ENCODE results near the gene SUOX.
A peak's percentile ranks its signal among the peaks of the same experiment; 100 is the strongest.
"Not testable (repeated sequence)": the region's sequence is repeated elsewhere in the genome, so short reads cannot be mapped to it uniquely, and the experiment has no call there.

Gene SUOX

DNA sequence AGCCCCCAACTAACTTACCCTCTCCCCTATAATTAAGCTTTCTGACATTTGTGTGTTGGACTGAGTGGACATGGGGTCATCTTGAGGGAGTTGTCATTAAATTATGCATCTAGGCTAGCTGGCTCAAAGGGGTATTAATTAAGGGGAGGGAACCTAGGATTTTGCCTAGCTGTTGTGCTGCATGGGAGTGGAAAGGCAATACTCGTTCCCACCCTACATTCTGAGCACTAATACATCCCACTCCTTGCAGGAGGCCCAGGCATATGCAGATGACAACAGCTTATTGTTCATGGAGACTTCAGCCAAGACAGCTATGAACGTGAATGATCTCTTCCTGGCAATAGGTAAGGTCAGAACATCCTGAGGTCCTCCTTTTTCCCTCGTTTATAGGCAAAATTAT is 6.0 kb upstream of the SUOX start:
- ATAC-seq (replicated peaks; ENCODE audit: extremely low read depth, poor library complexity, severe bottlenecking): no peak
- H3K4me3 Mint-ChIP-seq: no peak overlapping the region
- no peaks in the 10 kb centered on the region for H3K27me3 Mint-ChIP-seq
- peaks cover 52% of the 10 kb centered on the region for H3K36me3 Mint-ChIP-seq (ENCODE audit: insufficient read depth)
- no peak overlapping the region for H3K27ac Mint-ChIP-seq (ENCODE audit: low read depth)
- DNase-seq (ENCODE audit: low spot score in 2 of 2): no peak
- peaks cover 3% of the 10 kb centered on the region for H3K4me1 Mint-ChIP-seq
- H3K9me3 Mint-ChIP-seq: no peaks in the 10 kb centered on the region

DNA sequence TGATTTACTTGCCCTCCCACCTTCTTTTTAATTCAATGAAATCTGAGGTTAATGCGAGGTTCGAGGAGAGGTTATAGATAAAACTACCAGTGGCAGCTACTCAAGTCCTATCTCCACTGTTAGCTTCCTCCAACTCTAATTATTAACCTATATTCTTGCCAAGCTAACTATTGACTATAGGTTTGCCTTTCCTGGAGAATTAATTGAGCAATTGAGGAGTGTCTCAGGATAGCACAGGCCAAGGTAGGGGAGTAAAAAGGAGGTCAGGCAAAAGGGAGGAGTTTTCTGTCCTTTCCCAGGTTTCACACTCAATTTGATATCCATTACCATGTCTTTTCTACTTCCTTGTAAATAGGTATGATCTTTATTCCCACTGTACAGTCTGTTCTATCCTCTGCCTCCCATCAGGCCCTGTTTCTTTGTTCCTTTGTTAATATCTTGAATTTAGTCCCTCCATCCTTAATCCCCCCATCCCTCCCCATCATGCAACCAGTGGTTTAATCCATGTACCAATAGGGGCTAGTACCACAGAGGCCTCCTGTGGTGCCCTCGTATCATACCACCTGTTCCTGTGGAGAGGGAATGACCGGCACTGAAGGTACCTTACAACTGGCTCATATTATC is 3.7 kb upstream of the SUOX start:
- H3K27ac Mint-ChIP-seq (ENCODE audit: low read depth): no peak overlapping the region
- DNase-seq (ENCODE audit: low spot score in 2 of 2) (no peak), ATAC-seq (replicated peaks; ENCODE audit: extremely low read depth, poor library complexity, severe bottlenecking) (no peak)
- peaks cover 6% of the 10 kb centered on the region for H3K4me1 Mint-ChIP-seq
- H3K4me3 Mint-ChIP-seq: no peak overlapping the region
- H3K36me3 Mint-ChIP-seq (ENCODE audit: insufficient read depth): peaks cover 48% of the 10 kb centered on the region
- H3K9me3 Mint-ChIP-seq: no peaks in the 10 kb centered on the region
- no peaks in the 10 kb centered on the region for H3K27me3 Mint-ChIP-seq

DNA sequence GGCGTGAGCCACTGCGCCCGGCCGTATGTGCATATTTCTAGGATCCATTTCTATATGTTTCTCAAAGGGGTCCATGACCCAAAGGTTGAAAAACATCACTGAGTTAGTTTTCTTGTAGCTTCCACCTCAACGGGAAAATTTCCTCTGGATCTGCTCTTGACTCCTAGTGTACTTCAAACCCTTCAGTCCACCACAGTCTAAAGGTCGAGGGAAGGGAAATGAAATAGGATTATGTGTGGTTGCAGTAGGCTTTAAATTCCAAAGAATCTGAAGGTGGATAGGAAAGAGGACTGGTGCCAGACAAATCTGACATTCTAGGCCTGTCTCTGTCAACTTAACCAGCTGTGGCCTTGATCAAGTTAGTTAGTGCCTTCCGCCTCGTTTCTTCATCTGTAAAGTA is 1.7 kb upstream of the SUOX start:
- H3K9me3 Mint-ChIP-seq: no peaks in the 10 kb centered on the region
- DNase-seq (ENCODE audit: low spot score in 2 of 2): no peak
- no peak for ATAC-seq (replicated peaks; ENCODE audit: extremely low read depth, poor library complexity, severe bottlenecking)
- H3K4me3 Mint-ChIP-seq: no peak overlapping the region
- no peaks in the 10 kb centered on the region for H3K27me3 Mint-ChIP-seq
- H3K4me1 Mint-ChIP-seq: peaks cover 6% of the 10 kb centered on the region
- peaks cover 38% of the 10 kb centered on the region for H3K36me3 Mint-ChIP-seq (ENCODE audit: insufficient read depth)
- H3K27ac Mint-ChIP-seq (ENCODE audit: low read depth): no peak overlapping the region

DNA sequence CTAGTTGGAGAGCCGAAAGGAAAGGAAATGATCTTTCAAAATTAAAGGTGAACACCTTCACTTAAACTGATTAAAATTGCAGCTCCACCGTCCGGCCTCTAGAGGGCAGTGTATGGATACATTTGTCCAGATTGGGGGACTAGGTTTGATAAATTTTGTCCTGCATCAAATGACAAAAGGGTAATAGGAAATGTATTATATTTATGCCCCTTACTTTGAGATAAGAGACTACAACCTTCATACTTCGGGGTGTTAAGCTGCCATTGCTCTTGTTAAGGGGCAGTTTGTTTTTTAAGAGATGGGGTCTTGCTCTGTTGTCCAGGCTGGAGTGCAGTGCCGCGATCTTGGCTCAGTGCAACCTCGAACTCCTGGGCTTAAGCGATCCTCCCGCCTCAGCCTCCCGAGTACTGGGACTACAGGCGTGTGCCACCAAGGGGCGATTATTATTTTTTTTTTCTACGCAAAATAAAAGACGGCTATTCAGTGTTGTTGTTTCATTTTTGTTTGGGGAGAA is 818 bp upstream of the SUOX start:
- DNase-seq (ENCODE audit: low spot score in 2 of 2) (peak; percentile 34 to 52), ATAC-seq (replicated peaks; ENCODE audit: extremely low read depth, poor library complexity, severe bottlenecking) (peak; percentile 65)
- Mint-ChIP-seq H3K4me1 (peaks cover 6% of the 10 kb centered on the region), H3K4me3 (no peak overlapping the region), H3K27ac (ENCODE audit: low read depth) (no peak overlapping the region), H3K9me3 (no peaks in the 10 kb centered on the region), H3K27me3 (no peaks in the 10 kb centered on the region), H3K36me3 (ENCODE audit: insufficient read depth) (peaks cover 29% of the 10 kb centered on the region)

DNA sequence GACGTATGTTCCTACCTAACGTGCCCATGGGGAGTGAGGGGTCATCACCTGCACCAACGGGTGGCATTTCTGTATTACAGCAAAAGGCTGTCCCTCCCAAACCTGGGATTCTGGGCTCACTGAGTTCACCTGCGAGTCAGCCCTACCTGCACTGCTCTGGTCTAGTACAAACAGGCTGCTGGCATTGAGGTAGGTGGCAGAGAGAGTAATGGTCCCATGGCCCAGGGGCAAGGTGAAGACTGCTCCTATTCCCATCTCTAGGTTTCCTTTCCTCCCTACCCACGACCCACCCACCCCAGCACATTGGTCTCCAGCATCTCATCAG is 421 bp downstream of the SUOX start:
- no peak for DNase-seq (ENCODE audit: low spot score in 2 of 2)
- H3K9me3 Mint-ChIP-seq: no peaks in the 10 kb centered on the region
- H3K4me3 Mint-ChIP-seq: no peak overlapping the region
- H3K27me3 Mint-ChIP-seq: no peaks in the 10 kb centered on the region
- peaks cover 6% of the 10 kb centered on the region for H3K4me1 Mint-ChIP-seq
- H3K27ac Mint-ChIP-seq (ENCODE audit: low read depth): no peak overlapping the region
- peaks cover 16% of the 10 kb centered on the region for H3K36me3 Mint-ChIP-seq (ENCODE audit: insufficient read depth)
- ATAC-seq (replicated peaks; ENCODE audit: extremely low read depth, poor library complexity, severe bottlenecking): no peak

DNA sequence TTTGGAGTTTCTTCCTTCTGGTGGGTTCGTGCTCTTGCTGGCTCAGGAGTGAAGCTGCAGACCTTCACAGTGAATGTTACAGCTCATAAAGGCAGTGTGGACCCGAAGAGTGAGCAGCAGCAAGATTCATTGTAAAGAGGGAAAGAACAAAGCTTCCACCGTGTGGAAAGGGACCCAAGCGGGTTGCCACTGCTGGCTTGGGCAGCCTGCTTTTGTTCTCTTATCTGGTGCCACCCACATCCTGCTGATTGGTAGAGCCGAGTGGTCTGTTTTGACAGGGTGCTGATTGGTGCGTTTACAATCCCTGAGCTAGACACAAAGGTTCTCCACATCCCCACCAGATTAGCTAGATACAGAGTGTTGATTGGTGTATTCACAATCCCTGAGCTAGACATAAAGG is 2.4 kb downstream of the SUOX start:
- H3K36me3 Mint-ChIP-seq (ENCODE audit: insufficient read depth); H3K9me3 Mint-ChIP-seq; H3K4me1 Mint-ChIP-seq; H3K4me3 Mint-ChIP-seq; H3K27me3 Mint-ChIP-seq; ATAC-seq (replicated peaks; ENCODE audit: extremely low read depth, poor library complexity, severe bottlenecking); DNase-seq (ENCODE audit: low spot score in 2 of 2); H3K27ac Mint-ChIP-seq (ENCODE audit: low read depth): not testable (repeated sequence)

DNA sequence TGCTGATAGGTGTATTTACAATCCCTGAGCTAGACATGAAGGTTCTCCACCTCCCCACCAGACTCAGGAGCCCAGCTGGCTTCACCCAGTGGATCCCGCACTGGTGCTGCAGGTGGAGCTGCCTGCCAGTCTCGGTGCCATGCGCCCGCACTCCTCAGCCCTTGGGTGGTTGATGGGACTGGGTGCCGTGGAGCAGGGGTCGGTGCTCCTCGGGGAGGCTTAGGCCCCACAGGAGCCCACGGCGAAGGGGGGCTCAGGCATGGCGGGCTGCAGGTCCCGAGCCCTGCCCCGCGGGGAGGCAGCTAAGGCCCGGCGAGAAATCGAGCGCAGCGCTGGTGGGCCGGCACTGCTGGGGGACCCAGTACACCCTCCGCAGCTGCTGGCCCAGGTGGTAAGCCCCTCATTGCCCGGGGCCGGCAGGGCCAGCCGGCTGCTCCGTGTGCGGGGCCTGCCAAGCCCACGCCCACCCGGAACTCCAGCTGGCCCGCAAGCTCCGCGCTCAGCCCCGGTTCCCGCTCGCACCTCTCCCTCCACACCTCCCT is 3.0 kb downstream of the SUOX start:
- H3K27me3 Mint-ChIP-seq; ATAC-seq (replicated peaks; ENCODE audit: extremely low read depth, poor library complexity, severe bottlenecking); H3K27ac Mint-ChIP-seq (ENCODE audit: low read depth); H3K4me1 Mint-ChIP-seq; H3K4me3 Mint-ChIP-seq; DNase-seq (ENCODE audit: low spot score in 2 of 2); H3K9me3 Mint-ChIP-seq; H3K36me3 Mint-ChIP-seq (ENCODE audit: insufficient read depth): not testable (repeated sequence)

DNA sequence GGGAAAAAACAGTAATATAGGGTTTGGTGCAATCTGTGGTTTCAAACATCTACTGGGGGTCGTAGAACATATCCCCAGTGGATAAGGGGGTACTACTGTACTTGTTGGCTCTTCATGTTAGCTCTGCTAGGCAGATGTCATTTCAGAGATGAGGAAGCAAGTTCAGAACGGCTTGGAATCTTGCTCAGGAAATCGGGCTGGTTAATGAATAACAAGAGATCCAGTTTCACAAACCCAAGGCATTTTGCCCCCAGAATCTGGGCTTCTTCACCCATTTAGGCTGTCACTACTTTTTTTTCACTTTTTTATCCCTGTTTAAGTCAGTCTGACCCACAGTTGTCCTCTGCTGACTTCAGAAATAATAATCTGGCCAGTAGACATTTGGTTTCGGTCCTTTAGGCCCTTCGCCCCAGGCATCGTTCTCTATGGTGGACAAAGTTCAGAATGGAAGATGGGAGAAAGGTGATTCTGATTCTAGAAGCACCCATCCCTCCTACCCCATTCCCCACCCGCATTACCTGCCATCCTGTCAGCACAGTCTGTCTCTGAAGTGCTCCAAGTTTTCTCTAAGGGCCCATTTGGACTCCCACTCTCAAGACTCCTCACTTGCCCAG is 4.5 kb downstream of the SUOX start:
- Mint-ChIP-seq H3K27me3 (no peaks in the 10 kb centered on the region), H3K4me1 (no peaks in the 10 kb centered on the region)

DNA sequence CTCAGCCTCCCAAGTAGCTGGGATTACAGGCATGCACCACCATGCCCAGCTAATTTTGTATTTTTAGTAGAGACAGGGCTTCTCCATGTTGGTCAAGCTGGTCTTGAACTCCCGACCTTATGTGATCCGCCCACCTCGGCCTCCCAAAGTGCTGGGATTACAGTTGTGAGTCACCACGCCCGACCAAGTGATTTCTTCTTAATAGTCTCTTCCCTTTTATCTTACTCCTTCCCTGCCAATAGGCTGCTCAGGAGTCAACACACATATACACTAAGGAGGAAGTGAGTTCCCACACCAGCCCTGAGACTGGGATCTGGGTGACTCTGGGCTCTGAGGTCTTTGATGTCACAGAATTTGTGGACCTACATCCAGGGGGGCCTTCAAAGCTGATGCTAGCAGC is 6.3 kb downstream of the SUOX start:
- H3K4me1 Mint-ChIP-seq: peaks cover 12% of the 10 kb centered on the region
- not testable (repeated sequence) for H3K27me3 Mint-ChIP-seq; H3K27ac Mint-ChIP-seq (ENCODE audit: low read depth); ATAC-seq (replicated peaks; ENCODE audit: extremely low read depth, poor library complexity, severe bottlenecking); H3K9me3 Mint-ChIP-seq; H3K36me3 Mint-ChIP-seq (ENCODE audit: insufficient read depth); H3K4me3 Mint-ChIP-seq; DNase-seq (ENCODE audit: low spot score in 2 of 2)

More for the DNA sequence above, 4.5 kb downstream of the SUOX start:
- Mint-ChIP-seq H3K4me3 (no peak overlapping the region), H3K27ac (ENCODE audit: low read depth) (no peak overlapping the region), H3K9me3 (no peaks in the 10 kb centered on the region), H3K36me3 (ENCODE audit: insufficient read depth) (peaks cover 2% of the 10 kb centered on the region)
- no peak for DNase-seq (ENCODE audit: low spot score in 2 of 2)
- no peak for ATAC-seq (replicated peaks; ENCODE audit: extremely low read depth, poor library complexity, severe bottlenecking)

DNA sequence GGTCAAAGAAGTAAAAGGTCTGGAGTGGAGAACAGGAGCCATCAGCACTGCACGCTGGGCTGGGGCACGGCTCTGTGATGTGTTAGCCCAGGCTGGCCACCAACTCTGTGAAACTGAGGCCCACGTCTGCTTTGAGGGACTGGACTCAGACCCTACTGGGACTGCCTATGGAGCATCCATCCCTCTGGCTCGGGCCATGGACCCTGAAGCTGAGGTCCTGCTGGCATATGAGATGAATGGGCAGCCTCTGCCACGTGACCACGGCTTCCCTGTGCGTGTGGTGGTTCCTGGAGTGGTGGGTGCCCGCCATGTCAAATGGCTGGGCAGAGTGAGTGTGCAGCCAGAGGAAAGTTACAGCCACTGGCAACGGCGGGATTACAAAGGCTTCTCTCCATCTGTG is 7.1 kb downstream of the SUOX start:
- Mint-ChIP-seq H3K36me3 (ENCODE audit: insufficient read depth) (peaks cover 7% of the 10 kb centered on the region), H3K4me1 (peaks cover 18% of the 10 kb centered on the region), H3K27me3 (no peaks in the 10 kb centered on the region), H3K27ac (ENCODE audit: low read depth) (no peak overlapping the region), H3K9me3 (no peaks in the 10 kb centered on the region), H3K4me3 (no peak overlapping the region)
- ATAC-seq (replicated peaks; ENCODE audit: extremely low read depth, poor library complexity, severe bottlenecking) (no peak), DNase-seq (ENCODE audit: low spot score in 2 of 2) (no peak)

DNA sequence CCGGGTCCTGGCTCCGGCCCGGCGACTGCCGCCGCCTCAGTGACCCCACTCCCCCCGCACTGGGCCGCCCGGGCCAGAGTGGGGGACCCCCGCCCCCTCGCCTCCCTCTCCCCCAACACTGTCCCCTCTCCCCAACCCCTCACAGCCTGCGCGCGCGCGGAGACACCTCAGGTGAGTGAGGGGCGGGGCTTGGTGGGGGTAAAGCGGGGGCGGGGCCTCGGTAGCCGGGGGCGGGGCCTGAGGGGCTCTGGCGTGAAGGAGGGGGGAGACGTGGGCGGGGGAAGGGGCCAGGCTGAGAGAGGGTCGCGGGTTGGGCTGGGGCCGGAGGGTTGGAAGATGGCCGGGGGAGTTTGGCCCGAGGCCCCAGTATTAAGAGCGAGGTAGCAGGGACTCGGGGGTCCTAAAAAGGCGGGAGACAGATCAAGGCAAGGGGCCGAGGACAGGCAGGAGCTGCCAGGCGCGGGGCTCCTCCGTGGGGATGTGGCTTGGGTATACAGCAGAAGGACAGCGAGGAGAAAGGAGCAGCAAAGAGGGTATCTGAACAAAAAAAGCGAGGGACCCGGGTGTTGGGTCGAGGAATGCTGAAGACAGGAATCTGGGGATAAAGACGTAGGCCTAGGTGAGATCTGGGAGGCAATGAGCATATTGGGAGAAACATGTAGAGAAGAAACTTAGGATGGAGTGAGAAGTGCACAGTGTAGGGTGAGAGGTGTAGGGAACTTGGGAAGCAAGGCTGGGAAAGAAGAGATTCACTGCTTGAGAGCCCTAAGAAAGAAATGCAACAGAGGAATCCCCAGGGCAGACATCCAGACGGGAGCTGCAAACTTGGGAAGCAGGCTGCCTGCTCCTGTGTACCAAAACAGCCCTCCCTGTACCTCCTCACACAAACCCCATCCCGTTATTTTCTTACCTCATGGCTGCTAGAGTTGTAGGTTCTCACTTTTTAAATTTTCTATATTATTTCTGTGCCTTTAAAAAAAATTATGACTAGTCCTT is 10.8 kb downstream of the SUOX start:
- DNase-seq (ENCODE audit: low spot score in 2 of 2) (peak in 1 of 2 donors; percentile 33), ATAC-seq (replicated peaks; ENCODE audit: extremely low read depth, poor library complexity, severe bottlenecking) (peak; percentile 64)
- peaks cover 8% of the 10 kb centered on the region for H3K36me3 Mint-ChIP-seq (ENCODE audit: insufficient read depth)
- no peaks in the 10 kb centered on the region for H3K27me3 Mint-ChIP-seq
- no peaks in the 10 kb centered on the region for H3K9me3 Mint-ChIP-seq
- H3K4me1 Mint-ChIP-seq: peaks cover 18% of the 10 kb centered on the region
- peak overlapping the region; percentile 58 for H3K27ac Mint-ChIP-seq (ENCODE audit: low read depth)
- peak overlapping the region; percentile 74 for H3K4me3 Mint-ChIP-seq

DNA sequence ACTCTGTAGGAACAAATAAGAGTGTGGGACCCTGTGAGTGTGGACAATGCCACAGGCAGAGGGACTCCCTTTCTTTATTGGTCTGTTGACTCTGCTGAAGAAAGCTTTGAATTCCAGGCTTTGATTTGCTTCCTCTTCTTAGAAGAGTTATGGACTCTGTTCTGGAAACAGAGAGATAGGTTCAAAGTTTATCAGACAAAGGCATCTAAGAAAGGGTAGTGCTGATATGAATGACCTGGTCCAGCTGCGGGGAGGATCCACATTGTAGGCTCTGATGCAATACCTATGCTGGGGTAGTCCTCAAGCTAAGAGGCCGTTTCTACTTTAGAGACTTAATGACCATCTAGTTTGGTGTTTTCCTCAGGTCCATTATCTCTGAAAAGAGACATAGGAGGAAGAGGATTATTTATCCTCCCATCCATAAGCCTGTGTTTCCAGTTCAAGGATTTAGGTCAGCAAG is 13.1 kb downstream of the SUOX start:
- Mint-ChIP-seq H3K4me1 (peaks cover 18% of the 10 kb centered on the region), H3K9me3 (no peaks in the 10 kb centered on the region), H3K36me3 (ENCODE audit: insufficient read depth) (peaks cover 6% of the 10 kb centered on the region), H3K4me3 (no peak overlapping the region), H3K27ac (ENCODE audit: low read depth) (no peak overlapping the region), H3K27me3 (no peaks in the 10 kb centered on the region)
- no peak for ATAC-seq (replicated peaks; ENCODE audit: extremely low read depth, poor library complexity, severe bottlenecking)
- DNase-seq (ENCODE audit: low spot score in 2 of 2): no peak

All from central memory CD8-positive, alpha-beta T cell (primary cell).